Stimulated activated CD4-positive, alpha-beta T cell treated with anti-CD3 and anti-CD28 coated beads, Interleukin-1b, Interleukin-23, amount 100 ng/mL, for 48 hours (primary cell): Measurements from ENCODE around the gene TTC17.

Source experiments
- DNase-seq: peaks from one replicate; pipeline ENCODE4 v3.0.0-alpha.2; 2020

The TTC17 gene

GRCh38 chr11:43541993-43542392 is 183.3 kb downstream of the TTC17 start:
- DNase-seq = no peak

DNA sequence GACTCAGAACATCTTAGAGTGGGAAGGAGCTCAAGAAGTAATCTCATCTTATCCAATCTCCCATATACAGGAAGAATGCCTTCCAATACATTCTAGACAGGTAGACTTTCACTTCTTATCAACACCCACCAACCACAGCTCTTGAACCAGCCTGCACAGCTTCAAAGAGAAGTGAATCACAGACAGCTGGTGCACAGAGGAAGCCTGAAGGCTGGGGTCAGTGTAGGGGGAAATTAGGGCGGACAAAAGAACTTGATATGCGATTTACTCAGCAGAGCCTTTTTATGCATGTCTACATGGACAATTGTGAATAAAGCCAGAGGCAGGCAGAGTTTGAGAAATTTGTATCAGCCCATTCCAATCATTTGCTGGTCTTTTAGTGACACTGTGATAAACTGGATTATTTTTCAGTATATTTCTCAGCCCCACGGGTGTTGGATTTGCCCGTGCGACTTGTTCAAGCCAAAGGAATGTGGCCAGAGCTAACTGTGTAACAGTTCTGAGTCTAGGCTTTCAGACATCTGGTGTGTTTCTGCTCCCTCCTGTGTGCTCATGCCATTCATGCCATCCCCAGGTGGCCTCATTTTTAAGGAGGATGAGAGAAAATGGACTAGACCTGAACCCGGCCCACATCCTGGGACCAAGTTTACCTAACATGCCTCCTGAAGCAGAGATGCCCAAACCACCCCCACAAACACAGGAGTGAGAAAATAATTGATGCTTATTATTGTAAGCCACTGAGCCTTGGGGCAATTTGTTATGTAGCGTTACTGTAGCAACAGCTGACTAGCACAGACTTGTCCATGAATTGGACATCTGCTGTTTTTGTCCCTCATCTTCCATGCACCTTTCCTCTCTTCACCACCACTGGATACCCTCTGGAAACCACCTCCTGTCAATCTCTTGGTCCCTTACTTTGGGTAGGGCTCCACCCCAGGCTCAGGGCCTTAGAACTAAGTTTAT is 184.3 kb downstream of the TTC17 start:
- no peak for DNase-seq
